GM21529 (cell line): ENCODE results near the gene SMIM44.
"Not testable (repeated sequence)": the region's sequence is repeated elsewhere in the genome, so short reads cannot be mapped to it uniquely, and the experiment has no call there.

Source experiments
- ATAC-seq: cut with Tn5 transposase; IDR thresholded peaks from one replicate; pipeline ENCODE4 v1.9.1; 2021; ENCODE audit not compliant: unreplicated experiment

The SMIM44 gene

DNA sequence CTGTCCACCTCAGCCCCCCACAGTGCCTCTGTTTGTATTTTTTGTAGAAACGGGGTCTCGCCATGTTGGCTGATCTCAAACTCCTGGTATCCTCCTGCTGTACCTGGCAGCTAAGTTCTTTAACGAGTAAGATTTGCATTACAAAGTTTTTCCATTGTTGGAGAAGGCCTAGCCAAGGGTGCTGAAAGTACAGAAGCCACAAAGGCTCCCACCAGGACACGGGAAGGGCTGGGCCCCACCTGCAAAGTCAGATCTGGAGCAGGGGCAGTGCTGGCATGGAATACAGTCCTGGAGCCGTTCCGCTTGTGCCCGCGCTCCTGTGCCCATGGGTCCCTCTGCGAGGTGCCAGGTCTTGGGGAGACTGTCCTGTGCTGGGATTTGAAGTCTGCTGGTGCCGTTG, 35.0 kb upstream of the SMIM44 start:
- no peak for ATAC-seq

DNA sequence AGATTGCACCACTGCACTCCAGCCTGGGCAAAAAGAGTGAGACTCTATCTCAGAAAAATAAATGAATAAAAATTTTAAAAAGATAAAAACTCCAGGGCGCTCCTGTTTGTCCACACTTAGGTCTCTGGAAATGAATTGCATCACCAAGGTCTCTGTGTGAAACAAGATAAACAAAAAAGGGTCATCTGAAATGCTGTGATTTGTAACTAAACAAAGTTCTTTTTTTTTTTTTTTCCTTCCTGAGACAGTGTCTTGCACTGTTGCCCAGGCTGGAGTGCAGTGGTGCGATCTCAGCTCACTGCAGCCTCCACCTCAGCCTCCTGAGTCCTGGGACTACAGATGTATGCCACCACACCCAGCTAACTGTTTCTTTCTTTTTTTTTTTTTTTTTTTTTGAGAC, 34.4 kb upstream of the SMIM44 start:
- no peak for ATAC-seq

DNA sequence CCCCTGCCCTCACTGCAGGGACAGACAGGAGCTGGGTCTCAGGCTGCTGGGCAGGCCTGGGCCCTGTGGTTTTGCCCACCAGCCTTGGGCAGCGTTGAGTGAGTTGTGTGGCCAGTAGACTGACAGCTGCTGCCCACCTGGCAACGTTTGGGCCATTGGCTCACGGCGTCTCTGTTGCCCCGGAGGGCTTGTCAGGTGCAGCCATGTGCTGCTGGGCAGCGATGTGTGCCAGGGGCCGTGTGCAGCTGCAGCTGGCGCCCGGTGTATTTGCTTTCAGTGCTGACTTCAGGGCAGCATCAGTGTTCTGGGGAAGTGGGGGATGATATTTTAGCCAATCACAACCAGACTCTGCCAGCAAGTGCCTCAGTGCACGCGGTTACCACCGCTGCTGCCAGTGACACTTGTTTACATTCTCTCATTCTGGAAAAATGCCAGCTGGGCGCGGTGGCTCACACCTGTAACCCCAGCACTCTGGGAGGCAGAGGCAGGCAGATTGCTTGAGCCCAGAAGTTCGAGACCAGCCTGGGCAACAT, 33.5 kb upstream of the SMIM44 start:
- ATAC-seq = no peak

DNA sequence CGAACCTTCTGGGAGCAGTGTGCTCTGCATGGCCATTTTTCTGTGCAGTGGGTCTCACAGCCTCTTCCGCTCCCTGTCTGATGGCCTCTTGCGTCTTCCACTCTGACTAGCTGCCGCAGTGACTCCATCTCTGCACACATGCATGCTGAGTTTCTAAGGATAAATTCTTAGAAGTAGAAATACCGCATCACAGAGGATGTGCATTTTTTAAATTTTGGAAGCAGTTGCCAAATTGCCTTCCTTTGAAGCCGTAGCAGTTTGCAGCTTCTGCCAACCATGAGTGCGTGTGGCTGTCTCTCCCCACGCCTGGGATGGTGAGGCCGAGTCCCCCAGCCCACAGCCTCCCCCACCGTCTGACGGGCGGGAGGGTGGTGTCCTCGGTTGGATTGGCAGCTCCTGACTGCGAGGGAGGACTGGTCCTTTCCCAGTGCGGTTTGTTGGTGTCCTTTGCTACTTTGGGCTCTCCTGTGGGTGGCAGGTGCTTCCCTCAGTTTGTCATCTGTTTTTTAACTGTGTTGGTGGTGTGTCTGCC, 32.7 kb upstream of the SMIM44 start:
- ATAC-seq = no peak

DNA sequence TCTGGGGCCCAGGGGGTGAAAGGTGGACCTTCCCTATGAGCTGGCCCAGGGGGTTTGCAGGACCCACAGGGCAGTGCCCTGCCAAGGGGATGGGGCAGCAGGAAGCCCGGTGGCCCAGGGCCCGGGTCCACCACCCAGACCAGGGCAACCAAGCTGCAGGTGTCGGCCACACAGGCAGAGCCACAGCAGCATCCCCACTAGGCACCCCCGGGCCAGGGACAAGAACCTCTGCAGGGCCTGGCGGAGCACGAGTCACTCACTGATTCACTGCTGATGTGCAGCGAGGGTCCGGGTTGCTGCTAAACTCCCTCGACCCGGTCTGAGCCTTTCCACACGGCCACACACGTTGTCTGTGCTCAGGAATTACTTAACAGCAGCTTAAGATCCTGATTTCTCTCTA, 31.7 kb upstream of the SMIM44 start:
- ATAC-seq = no peak

DNA sequence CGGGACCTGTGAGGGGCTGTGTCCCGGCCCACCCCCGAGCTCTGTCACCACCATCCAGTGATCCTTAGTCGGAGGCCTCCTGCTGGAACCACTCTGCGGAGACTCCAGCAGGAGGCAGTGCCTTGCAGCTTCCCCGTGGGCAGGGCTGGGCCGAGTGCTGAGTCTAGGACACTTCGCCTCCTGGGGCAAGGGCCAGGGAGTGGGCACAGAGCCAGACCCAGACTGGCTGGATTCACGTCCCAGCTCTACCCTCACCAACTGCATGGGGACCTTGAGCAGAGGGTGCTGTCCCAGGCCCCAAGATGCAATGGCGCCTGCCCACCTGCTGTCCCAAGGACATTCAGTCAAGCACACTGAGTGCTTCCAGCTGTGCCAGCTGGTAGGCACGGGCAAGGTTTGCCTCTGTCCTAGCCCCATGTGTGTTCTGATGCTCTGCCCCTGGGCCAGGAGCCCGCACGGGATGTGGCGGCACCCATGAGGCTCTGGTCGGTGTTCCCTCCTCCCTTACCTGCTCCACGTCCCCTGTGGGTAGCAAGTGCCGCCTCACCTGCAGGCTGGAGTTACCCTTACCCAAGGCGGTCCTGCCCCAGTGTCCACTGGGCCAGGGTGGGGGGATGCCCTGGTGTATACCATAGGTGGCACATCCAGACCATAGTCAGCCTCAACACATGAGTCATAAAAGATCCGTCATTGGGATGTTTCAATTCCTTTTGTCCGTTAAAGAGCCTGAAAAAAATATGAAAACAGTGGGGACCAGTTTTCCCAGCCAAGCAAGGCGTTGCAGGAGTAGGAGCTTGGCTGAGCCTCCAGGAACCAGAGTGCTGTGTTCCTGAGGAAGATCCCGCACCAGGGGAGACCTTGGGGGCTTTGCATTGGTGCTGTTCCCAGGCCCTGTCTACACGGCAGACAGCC, 30.2 kb upstream of the SMIM44 start:
- no peak for ATAC-seq

DNA sequence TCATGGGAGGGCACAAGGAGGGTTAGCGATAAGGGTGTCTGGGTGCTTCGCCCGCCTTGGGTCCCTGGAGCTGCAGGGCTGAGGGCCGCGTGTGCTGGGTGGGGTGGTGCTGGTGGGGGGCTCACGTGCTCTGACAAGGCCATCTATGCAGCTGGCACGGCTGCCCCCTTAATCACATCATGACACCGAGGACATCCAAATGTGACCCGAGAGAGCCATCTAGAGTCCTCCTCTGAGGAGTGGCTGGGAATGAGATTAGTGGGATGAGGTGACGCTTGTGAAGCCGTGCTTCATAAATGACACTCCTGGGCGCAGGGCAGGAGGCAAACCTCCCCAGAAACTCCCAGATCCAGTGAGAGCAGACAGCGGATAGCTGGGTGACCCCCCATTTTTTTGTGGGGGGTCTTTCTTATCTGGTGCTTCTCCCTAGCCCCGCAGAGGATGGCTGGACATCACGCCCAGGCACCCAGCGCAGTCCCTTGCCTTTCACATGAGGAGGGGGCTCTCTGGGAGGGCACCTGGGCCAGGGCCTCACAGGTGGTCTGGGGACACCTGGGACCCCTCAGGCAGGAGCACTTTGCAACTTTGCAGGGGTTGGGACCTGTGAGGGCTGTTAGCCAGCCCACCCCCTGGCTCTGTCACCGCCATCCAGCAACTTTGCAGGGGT, 29.5 kb upstream of the SMIM44 start:
- no peak for ATAC-seq

DNA sequence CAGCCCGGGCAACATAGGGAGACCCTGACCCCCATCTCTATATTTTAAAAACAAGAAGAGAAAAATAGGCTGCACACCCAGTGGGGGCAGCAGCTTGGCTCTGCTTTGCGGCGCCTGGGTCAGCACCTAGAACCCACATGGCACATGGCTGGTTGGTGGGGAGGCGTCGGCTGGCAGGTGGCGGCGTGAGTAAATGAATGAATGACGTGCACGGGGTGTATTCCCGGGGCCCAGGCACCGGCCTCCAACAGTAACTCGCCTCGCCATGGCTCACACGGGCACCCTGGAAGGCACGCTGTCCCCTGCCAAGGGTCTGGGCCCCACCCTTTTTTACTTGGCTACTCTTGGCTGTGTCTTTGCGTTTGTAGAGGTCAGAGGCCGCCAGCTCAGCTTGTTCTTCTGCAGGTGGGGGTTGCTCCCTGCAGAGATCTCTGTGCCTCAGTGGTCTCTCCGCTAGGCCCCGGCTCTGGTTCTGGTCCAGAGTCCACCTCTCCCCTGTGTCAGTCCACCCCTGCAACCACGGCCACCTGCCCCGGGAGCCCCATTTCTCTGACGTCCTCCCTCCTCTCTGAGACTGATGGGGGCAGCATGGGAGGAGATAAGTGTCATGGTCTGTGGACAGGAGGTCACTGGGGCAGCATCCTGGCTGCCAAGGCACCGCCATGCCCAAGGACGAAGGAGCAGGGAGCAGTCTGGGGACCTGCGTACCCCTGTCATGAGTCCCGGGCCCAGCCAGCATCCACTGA, 28.4 kb upstream of the SMIM44 start:
- no peak for ATAC-seq

DNA sequence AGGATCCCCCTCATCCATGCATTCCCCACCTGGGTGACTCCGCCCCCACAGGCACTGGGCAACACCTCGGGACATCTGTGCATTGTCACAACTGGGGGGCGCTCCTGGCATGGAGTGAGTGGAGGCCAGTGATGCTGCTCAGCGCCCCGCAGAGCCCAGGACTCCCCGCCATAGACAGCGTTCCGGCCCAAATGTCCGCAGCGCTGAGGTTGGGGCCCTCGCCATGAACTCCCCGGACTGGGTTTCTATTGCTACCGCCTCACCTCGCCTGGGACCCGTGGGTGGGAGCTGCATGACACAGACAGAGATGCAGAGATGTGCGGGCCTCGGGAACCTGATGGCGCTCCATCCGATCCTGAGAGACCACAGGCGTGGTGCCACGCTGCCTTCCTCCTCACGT, 27.5 kb upstream of the SMIM44 start:
- ATAC-seq = no peak

DNA sequence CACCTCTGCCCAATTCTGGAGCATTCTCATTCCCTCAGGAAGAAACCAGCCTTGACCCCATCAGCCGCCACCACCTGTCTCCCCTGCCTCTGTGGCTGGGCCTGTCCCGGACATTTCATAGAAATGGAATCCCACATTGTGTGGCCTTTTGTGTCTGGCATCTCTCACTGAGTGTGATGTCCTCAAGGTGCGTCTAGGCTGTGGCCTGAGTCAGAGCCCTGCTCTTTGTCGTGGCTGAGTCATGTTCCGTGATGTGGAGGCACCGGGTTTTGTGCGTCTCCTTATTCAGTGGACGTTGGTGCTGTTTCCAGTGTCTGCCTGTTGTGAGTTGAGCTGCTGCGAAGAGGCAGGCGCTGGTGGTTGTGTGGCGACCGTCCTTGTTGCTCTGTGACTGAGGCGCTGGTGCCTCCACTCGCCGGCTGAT, 26.3 kb upstream of the SMIM44 start:
- no peak for ATAC-seq

DNA sequence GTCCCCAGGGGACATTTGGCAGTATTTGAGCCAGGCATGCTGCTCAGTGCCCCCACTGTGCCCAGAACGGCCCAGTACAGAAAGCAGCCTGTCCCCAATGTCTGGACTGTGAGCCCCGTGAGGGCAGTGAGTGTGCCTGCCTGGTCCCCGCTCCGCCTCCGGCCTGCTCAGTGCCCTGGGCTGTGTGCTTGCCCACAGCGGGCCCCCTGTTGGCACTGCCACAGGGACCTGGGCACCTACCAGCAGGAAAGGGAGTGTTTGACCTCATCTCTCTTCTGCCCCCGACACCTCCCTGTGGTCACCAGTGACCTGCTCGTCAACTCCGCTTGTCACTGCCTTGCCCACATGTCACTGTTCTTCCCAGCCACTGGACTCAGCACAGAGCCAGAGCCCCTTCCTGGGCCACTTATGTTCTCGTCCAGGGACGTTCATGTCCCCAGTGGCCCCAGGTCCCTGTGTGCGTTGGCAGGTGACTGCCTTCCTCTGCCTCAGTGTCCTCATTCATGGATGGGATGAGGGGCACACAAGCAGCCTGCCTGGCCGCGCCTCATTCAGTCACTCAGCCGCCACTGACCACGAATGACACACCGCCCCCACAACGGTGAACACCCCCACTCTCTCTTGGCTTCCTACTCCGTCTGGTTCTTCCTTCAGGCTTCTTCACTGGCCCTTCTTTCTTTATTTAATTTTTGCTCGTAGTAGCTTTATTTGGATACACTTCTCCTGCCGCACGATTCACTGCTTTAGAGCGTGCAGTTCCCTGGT, 25.7 kb upstream of the SMIM44 start:
- no peak for ATAC-seq

DNA sequence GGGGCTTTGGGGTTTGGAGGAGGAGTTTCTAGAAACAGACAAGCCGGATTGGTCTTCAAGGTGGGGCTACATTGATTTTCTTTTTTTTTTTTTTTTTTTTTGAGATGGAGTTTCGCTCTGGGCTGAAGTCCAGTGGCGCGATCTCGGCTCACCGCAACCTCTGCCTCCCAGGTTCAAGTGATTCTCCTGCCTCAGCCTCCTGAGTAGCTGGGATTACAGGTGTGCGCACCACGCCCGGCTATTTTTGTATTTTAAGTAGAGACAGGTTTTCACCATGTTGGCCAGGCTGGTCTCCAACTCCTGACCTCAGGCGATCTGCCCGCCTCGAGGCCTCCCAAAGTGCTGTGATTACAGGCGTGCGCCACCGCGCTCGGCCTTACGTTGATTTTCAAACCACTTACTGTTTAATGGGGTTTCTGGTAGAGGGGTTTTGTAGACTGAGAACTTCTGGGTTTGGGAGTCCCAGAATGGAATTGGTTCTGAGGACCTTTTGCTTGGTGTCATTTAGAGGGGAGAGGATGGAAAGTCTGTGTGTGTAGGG, 24.9 kb upstream of the SMIM44 start:
- ATAC-seq = not testable (repeated sequence)

DNA sequence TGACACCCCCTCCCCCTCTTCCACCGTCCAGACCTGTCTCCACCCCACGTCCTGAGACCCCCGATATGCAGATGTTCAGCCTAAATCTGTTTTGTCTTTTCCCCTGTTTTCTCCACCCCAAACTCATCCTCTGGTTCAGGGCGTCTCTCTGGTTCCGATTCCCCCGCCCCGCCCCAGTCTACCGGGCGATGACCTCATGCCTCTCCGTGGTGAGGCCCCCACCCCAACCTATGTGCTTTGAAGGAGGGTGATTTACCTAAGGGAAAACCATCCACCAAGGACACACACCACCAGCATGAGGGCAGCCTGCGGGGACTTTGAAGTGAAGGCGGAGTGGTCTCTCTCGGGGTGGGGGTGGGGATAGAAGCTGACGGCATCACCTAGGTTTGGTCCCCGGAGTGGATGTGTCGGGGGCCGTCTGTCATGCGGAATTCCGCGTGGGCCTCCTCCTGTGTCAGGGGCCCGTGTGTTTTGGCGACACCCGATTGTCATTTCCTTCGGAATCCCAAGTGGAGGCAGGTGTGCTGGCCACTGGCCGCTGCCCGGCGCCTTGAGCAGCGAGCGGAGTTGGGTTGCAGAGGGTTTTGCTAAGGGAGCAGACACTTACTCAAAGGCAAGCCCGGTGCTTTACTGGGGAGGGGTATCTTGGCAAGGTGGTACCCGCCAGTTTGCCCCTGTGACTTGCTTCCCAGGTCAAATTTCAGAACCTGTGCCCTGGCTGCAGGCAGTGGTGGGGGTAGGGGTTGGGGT, 24.3 kb upstream of the SMIM44 start:
- ATAC-seq = no peak

DNA sequence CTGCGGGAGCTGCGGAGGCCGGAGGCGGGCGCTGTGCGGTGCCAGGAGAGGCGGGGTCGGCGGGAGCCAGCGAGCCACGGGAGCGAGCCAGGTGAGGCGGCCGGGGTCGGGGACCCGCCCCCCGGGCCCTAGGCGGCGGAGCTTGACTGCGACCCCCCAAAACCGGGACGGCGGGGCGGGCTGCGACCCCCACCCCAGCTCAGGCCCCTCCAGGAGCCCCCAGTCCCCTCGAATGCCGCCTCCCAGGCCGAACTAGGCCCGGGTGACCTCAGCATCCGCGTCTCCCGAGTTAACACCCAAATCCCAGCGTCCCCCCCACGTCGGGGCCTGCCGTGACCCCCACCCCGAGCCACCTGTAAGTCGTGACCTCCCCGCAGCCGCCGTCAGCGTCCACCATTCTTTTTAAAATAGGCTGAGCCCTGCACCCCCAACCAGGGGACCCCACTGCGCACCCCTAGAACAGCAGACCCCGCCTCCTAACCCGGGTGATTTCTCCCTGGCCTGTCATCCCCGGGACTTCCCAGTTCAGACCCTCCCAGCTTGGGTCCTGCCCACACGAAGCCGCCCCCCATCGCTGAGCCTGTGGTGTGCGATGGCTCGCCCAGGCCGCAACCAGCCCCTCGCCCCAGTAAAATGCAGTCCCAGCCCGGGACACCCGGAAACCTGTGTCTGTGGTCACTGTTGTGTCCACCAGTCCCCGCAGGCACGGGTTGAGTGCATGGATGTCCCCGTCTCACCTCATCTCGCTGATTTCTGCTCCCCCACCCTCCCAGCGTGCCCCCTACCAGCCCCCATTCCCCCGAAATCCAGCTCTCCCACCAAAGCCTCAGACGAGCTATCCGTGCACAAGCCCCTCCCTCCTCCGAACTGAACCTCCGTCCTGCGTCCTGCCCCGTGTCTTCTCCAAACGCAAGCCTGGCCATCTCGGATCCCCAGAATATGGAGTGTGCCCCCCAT, 23.4 kb upstream of the SMIM44 start:
- peak; percentile 12 for ATAC-seq

DNA sequence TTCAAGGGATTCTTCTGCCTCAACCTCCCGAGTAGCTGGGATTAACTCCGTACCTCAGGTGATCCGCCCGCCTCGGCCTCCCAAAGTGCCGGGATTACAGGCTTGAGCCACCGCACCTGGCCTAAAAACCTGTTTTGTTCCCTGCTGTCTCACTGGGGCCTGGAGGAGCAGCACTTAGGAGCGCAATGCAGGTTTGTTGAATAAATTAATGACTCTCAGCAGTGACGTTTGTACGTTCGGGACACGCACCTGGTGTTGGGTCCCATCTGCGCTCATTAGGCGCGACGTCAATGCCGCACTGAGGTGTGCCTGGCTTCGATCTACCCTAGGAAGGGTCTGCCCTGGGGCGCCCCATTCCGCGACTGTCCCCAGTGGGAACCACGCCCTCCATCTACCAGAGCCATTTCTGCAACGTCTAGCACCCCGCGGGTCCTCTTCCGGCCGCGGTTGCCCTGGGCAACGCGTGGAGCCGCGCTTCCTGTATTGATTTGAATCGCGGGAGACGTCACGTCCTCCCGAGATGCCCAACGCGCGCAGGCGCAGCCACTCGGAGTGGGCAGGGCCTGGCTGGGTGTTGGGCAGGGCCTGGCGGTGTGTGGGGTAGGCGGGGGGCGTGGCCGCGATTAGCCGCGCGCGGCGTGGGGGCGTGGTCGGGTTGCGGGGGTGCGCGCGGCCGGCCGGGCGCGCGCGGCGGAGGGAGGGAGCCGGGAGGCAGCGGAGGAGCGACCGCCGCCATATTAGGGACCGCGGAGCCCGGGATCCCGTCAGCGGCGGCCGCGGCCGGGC, 22.6 kb upstream of the SMIM44 start, which contains the start of gene FZR1:
TSS of gene FZR1 (plus strand) at position 714 of the 786 bp plus-strand sequence. CDS start 16,679 bp downstream, outside the sequence.
- ATAC-seq = peak; percentile 81

DNA sequence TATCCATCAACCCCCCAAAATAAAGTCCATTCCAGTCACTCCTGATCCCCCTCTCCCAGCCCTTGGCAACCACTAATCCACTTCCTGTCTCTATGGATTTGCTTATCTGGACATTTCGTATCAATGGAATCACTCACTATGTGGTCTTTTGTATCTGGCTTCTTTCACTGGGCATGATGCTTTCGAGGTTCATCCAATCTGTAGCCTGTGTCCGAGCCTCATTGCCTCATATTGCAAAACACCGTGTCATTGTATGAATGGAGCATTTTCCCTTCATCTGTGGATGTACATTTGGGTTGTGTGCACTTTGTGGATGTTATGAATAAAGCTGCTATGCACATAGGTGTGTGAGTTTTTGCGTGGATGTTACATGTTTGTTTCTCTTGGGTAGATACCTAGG, 21.5 kb upstream of the SMIM44 start:
- no peak for ATAC-seq

DNA sequence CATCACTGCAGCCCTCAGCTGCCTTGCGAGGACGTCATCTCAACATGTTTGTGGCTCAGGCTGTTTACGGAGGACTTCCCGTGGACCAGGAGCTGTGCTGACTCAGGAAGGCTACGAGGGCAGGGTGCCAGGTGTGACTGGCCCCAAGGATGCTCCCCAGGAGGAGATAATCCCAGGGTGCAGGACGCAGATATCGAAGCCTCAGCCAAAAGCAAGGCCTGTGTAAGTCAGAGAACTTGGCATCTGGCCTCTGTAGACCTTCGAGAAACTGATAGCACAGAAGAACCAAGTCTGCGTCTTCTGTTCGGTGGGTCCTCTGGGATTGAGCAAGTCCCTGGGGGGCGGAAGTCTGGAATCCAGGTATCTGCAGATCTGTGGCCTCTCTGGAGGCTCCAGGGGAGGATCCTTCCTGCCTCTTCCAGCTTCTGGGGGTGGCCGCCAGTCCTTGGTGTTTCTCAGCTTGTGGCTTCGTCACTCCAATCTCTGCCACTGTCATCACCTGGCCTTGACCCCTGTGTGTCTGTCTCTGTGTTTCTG, 19.9 kb upstream of the SMIM44 start:
- no peak for ATAC-seq
